Measurements from ENCODE around the gene CNN1.

DNA sequence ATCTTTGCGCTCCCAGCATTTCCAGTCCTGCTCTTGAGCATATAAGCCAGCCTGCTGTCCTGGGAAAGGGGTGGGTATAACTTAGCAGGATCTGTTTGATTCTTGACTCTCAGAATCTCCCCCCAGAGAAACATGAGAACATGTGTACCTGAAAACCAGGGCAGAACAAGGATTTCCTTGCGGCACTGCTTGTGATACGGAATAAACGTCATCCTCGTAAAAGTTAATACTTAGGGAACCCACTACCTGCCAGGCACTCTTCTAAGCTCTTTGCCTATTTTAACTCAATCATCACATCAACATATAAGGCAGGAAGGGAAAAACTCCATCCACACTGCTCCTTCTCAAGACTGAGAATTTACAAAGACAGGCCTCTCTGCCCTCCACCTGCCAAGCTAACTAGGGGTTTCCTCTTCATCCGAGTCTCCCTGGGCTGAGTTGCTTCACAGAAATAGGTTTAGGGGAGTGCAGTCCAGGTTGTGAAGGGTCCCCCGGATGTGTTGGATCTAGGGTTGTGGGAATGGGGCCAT, 34.1 kb upstream of the CNN1 start:
- TF ChIP-seq CTCF (IDR thresholded peaks at IDR 0.05) (no peak), POLR2A (IDR thresholded peaks at IDR 0.05) (no peak), POLR2AphosphoS5 (IDR thresholded peaks at IDR 0.05; ENCODE audit: insufficient read depth in 1 of 2, low read depth in 1 of 2) (no peak)

Data from vagina (tissue), 2 donors.